Breast epithelium (tissue), 4 donors: ENCODE results near the gene GPRASP3. TPM values are rescaled to one million over a fixed set of nuclear protein-coding genes. Genes with fewer than 3 reads are reported as not detected.
A peak's percentile ranks its signal among the peaks of the same experiment; 100 is the strongest.

Source experiments
- DNase-seq, 2 donors: peaks; one replicate each; pipeline ENCODE4 v3.0.0-alpha.2; 2019; ENCODE audit warnings: low spot score in 2 of 2
- H3K27ac ChIP-seq, 2 donors: fragments of 200-600 bp; sonication (generic) in 1 of 2; one replicate each; pipeline ENCODE4 v1.5.1; 2016 to 2019; ENCODE audit warnings: mild to moderate bottlenecking in 1 of 2
- H3K27me3 ChIP-seq, 2 donors: fragments of 200-600 bp; sonication (generic) in 1 of 2; one replicate each; pipeline versions ENCODE4 v1.5.1 to v1.6.0; 2017 to 2019; ENCODE audit warnings: control low read depth in 1 of 2, mild to moderate bottlenecking in 1 of 2
- H3K36me3 ChIP-seq: fragments of 200-600 bp; one replicate; pipeline ENCODE4 v1.5.1; 2019
- H3K4me1 ChIP-seq, 2 donors: fragments of 200-600 bp; sonication (generic); one replicate each; pipeline ENCODE4 v1.5.1; 2016 to 2019; ENCODE audit warnings: control low read depth in 1 of 2
- H3K4me3 ChIP-seq, 3 donors: fragments of 200-600 bp; sonication (generic); 1 replicate in 2 of 3; 2 replicates in 1 of 3; pipeline ENCODE4 v1.5.1; 2016 to 2019; ENCODE audit warnings: mild to moderate bottlenecking in 3 of 3, moderate library complexity in 2 of 3
- H3K9me3 ChIP-seq, 2 donors: fragments of 200-600 bp; sonication (generic) in 1 of 2; one replicate each; pipeline ENCODE4 v1.5.1; 2016 to 2019; ENCODE audit warnings: control low read depth in 1 of 2
- CTCF ChIP-seq, 3 donors: fragments of 450-650 bp; IDR thresholded peaks; one replicate each; pipeline ENCODE4 v1.5.1; 2016 to 2017; ENCODE audit warnings: antibody characterized with exemption in 3 of 3, mild to moderate bottlenecking in 3 of 3, moderate library complexity in 3 of 3
- POLR2A ChIP-seq: fragments of 450-650 bp; IDR thresholded peaks from one replicate; pipeline ENCODE4 v1.6.1; 2016; ENCODE audit warnings: antibody characterized with exemption, mild to moderate bottlenecking, moderate library complexity
- POLR2AphosphoS5 ChIP-seq, 3 donors: sonication (generic); formaldehyde crosslinking; IDR thresholded peaks; one replicate each; pipeline ENCODE4 v1.6.1; 2017; ENCODE audit warnings: antibody characterized with exemption in 3 of 3
- intact Hi-C: fragments of 100-400 bp; cut with DNase I; formaldehyde crosslinking; loops from one replicate; pipeline ENCODE4 v1.15.1; 2023; ENCODE audit warnings: low total_unique reads
- total RNA-seq, 3 donors: library from RNA; depleted of rRNA; stranded (reverse); fragments of >200 nt; gene quantifications; one replicate each; pipeline ENCODE4 v1.1.0, GENCODE V29; 2016

GPRASP3 gene
- total RNA-seq, 3 donors from 2014 or later = 1.8 to 4.3 (median 4.2) TPM

GRCh38 chrX:102765809-102766208 is 45.3 kb downstream of the GPRASP3 start:
- DNase-seq = no peak
- Histone ChIP-seq H3K27me3 (peaks cover 0 to 30% of the 10 kb centered on the region in 2 donors), H3K36me3 (no peaks in the 10 kb centered on the region), H3K27ac (peak overlapping the region; percentile 53 to 80), H3K4me1 (no peaks in the 10 kb centered on the region), H3K4me3 (no peak overlapping the region), H3K9me3 (no peaks in the 10 kb centered on the region)
- intact Hi-C loops = no loop called here
- TF ChIP-seq CTCF (IDR thresholded peaks at IDR 0.05) (no peak), POLR2A (no peak), POLR2AphosphoS5 (IDR thresholded peaks at IDR 0.05) (no peak)

- intact Hi-C loops = no loop called here
- no peaks in the 10 kb centered on the region for H3K9me3 ChIP-seq
- no peak for TF ChIP-seq POLR2AphosphoS5 (IDR thresholded peaks at IDR 0.05)
- no peak for TF ChIP-seq CTCF (IDR thresholded peaks at IDR 0.05)
- no peak for TF ChIP-seq POLR2A
- H3K27me3 ChIP-seq = peaks cover 0 to 24% of the 10 kb centered on the region in 2 donors
- no peak overlapping the region for H3K4me3 ChIP-seq
- no peaks in the 10 kb centered on the region for H3K36me3 ChIP-seq
- DNase-seq = no peak
- H3K4me1 ChIP-seq = no peaks in the 10 kb centered on the region
- H3K27ac ChIP-seq = no peak overlapping the region
Measured at GRCh38 chrX:102767287-102767686, 46.7 kb downstream of the GPRASP3 start.

- peak; percentile 68 to 72 for DNase-seq
Measured at GRCh38 chrX:102768987-102769761, 48.6 kb downstream of the GPRASP3 start.

More at GRCh38 chrX:102768987-102769761, 48.6 kb downstream of the GPRASP3 start:
- Histone ChIP-seq H3K36me3 (no peaks in the 10 kb centered on the region), H3K4me1 (no peaks in the 10 kb centered on the region), H3K9me3 (no peaks in the 10 kb centered on the region), H3K27me3 (peaks cover 0 to 22% of the 10 kb centered on the region in 2 donors), H3K4me3 (peak overlapping the region; percentile 55 to 71 (median 58)), H3K27ac (peak overlapping the region; percentile 73 to 83)
- intact Hi-C loops = no loop called here
- no peak for TF ChIP-seq POLR2A
- peak; percentile 17 to 58 (median 50) for TF ChIP-seq POLR2AphosphoS5 (IDR thresholded peaks at IDR 0.05)

Other genes with a start within 250 kb of the GPRASP3 start
- not detected for gene TCP11X2, start 248.9 kb upstream of the GPRASP3 start, total RNA-seq
- gene TMSB15A, start 204.0 kb upstream of the GPRASP3 start, total RNA-seq = 1 to 10 TPM; 1.3 to 1.6 (median 1.4) TPM
- 10 to 100 TPM; 13.9 to 21.5 (median 16.4) TPM for gene ARMCX5, start 121.2 kb upstream of the GPRASP3 start, total RNA-seq
- 10 to 100 TPM in 2 of 3 donors, 1 to 10 TPM in 1; 7.5 to 16.1 (median 16.1) TPM for gene GPRASP1, start 69.3 kb upstream of the GPRASP3 start, total RNA-seq
- 10 to 100 TPM in 2 of 3 donors, 1 to 10 TPM in 1; 8.0 to 16.2 (median 13.1) TPM for gene GPRASP2, start 8.3 kb upstream of the GPRASP3 start, total RNA-seq
- 1 to 10 TPM; 1.3 to 3.6 (median 2.0) TPM for gene RAB40AL, start 216.5 kb downstream of the GPRASP3 start, total RNA-seq